GM12864 (cell line): ENCODE results near the gene NFIA.

ENCODE experiments used
- DNase-seq: peaks from one replicate; pipeline ENCODE4 v3.0.0-alpha.2; 2011; ENCODE audit warnings: low read depth
- H3K4me3 ChIP-seq: 2 replicates; pipeline ENCODE4 v1.5.1; 2011; ENCODE audit warnings: mild to moderate bottlenecking, low read depth, low read length, control low read depth
- TF ChIP-seq, protein P1 (sequence below): IDR thresholded peaks from 2 replicates; pipeline ENCODE4 v1.5.1; 2011; ENCODE audit warnings: low read depth, mild to moderate bottlenecking, moderate library complexity, low read length, control low read depth, inconsistent platforms; ENCODE audit errors: missing control alignments

The NFIA gene

DNA sequence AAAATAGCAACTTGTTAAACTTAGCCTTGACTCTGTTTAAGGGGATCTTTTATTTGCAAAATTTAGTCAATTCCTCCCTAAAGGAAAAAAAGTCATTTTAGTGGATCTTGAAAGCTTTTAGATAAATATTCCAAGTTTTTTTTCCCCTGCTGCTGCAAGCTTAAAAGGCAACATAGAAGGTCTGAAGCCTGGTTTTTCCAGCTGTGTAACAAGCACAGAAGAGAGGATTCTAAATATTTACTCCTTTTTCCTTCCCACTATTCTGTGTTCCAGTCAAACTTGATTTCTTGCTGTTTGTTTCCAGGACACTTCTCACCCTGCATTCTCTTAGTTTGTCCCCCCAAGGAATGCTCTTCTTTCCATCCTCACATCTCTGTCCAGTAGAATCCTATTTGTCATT lies 86.7 kb downstream of the NFIA start:
- no peak for DNase-seq
- H3K4me3 ChIP-seq: no peak overlapping the region
- TF ChIP-seq, protein P1, sequence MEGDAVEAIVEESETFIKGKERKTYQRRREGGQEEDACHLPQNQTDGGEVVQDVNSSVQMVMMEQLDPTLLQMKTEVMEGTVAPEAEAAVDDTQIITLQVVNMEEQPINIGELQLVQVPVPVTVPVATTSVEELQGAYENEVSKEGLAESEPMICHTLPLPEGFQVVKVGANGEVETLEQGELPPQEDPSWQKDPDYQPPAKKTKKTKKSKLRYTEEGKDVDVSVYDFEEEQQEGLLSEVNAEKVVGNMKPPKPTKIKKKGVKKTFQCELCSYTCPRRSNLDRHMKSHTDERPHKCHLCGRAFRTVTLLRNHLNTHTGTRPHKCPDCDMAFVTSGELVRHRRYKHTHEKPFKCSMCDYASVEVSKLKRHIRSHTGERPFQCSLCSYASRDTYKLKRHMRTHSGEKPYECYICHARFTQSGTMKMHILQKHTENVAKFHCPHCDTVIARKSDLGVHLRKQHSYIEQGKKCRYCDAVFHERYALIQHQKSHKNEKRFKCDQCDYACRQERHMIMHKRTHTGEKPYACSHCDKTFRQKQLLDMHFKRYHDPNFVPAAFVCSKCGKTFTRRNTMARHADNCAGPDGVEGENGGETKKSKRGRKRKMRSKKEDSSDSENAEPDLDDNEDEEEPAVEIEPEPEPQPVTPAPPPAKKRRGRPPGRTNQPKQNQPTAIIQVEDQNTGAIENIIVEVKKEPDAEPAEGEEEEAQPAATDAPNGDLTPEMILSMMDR: no peak

DNA sequence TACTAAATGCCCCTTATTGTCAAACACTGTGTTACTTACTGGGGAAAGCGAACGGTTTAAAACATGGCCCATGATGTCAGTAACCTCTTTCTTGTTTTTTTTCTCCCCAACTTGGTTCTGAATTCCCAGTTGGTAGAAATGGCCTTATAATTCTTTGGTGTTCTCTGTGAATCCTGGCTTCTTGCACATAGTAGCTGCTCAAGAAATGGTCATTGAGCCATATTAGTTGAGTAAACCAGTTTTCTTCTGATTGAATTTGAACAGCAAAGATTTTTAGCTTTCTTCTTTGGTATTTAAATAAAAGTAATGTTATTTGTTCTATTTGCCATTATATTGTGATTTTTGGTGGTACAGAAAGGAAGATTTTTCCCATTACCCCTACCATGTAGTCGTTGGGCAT lies 87.3 kb downstream of the NFIA start:
- TF ChIP-seq, protein P1: no peak
- H3K4me3 ChIP-seq: no peak overlapping the region
- DNase-seq: no peak

DNA sequence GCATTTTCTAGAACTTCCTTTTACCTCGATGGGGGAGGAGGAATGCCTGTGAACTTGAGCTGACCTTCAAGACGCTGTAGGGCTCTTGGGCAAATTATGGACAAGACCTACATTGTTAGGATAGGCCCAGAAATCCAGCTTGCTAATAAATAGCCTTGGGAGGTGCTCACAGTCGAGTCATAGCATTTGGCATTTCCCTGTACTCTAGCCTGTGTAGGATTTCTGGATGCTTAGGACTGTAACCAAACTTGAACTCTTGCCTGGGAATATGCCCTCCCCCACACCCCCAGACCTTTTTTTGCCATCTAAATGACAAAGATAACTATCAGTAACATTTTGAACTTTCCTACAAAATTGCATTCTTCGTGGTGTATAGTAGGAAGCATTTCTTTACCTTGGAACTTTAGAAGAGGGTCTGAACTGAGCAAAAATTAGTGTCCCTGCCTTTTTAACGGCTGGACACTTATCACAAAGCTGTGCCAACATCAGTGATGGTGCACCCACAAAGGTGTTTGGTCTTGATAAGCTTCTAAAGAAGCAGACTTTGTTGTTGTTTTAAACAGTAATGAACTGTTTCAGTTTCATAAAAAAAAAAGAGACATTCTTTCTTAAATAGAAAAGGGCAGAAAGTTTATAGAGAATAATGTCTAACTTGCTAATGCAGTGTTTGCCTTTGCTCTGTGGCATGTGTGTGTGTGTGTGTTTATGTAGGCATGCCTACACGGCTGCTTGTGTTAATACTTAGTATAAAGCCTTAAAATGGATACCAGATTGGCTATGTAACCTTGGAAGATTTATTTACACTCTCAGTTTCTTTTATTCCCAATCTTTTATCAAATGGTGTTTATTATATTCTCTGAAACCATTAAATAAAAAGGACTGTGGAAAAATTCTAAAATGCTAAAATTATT lies 88.2 kb downstream of the NFIA start:
- no peak for DNase-seq
- H3K4me3 ChIP-seq: no peak overlapping the region
- TF ChIP-seq, protein P1: no peak

DNA sequence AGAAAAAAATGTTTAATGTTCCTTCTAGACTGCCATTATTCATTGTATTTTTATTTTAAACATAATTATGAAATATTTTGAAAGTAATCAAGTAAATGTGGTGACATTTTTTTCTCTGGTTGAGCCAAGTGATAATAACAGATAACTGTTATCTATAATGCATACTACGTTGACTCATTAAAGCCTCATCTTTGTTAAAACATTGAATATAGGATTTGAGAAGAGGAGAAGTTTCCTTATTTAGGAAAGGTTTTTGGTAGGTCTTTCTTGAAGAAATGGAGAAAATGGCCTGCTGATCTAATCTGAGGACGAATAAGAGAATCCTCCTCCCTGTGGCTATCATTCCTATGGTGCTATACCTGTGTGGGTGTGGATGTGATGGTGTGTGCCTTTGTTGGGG lies 89.0 kb downstream of the NFIA start:
- no peak for DNase-seq
- H3K4me3 ChIP-seq: no peak overlapping the region
- TF ChIP-seq, protein P1: no peak

DNA sequence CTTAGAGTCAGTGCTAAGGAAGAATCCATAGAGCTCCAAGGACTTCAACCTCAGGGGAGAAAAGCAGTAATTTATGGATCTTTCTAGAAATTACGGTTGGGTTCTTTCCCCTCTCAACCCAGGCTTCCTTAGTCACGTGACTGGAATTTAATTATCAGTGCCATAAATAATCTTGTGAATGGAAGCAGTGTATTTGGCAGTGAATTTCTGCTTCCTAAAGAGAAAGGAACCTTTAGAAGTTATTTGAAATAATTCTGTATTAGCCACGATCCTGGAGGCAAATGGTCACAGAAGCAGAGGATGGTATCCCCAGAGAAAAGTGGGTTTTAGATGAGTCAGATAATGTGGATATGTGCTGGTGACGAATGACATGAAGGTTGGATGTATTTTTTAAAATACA lies 89.6 kb downstream of the NFIA start:
- TF ChIP-seq, protein P1: no peak
- no peak for DNase-seq
- no peak overlapping the region for H3K4me3 ChIP-seq

DNA sequence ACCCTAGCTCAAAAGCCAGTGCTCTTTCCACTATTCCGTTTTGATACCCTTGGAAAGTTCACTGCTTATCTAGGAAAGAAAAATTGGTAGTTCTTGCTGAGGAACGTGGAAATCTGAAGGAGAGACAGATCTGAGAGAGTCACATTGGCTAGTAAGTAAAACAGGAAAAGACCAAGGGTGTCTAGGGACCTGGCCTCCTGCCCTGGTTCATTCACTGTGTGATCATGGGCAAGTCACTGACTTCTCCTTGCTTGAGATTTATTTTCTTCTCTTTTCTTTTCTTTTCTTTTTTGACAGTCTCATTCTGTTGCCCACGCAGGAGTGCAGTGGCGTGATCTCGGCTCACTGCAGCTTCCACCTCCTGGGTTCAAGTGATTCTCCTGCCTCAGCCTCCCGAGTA lies 90.8 kb downstream of the NFIA start:
- no peak overlapping the region for H3K4me3 ChIP-seq
- no peak for DNase-seq
- TF ChIP-seq, protein P1: no peak

DNA sequence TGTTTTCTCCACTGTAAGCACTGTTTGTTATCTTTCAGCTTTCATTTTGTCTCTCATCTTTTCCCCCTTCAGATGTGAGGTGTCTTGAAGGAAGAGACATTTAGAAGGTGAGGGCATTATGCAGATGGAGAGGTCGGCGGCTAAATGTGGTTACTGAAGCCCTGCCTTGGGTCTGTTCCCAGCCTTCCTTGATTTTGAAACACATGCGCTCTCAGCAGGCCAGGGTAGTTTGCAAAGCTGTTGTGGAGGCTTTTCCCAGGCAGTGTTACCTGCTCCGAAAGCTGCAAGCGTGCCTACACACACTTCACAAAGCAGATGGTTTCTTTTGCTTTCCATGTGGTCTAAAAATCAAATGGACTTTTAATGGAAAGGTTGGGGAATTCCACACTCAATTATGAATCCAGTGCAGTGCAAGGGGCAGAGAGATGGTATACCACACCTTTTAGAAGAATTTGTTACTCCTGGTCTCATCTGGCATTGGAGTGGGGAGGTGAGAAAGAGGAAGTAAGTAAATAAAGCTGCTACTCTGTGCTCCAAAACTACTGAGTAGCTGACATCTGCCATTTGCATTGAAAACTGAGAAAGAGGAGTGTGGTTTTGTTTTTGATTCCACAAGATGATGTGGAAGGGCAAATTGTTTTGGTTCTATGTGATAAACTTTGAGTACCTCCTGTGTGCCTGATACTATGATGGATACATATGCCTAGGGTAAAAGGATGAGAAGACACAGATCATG lies 91.9 kb downstream of the NFIA start:
- TF ChIP-seq, protein P1: no peak
- no peak overlapping the region for H3K4me3 ChIP-seq
- DNase-seq: peak; percentile 22
